ENCODE measurements around the gene TBL1XR1. TPM values are rescaled to one million over a fixed set of nuclear protein-coding genes. Genes with fewer than 3 reads are reported as not detected.
"Not testable (repeated sequence)": the region's sequence is repeated elsewhere in the genome, so short reads cannot be mapped to it uniquely, and the experiment has no call there.

Gene TBL1XR1
- total RNA-seq, 1 donor from 2014 or later = 164 TPM

DNA sequence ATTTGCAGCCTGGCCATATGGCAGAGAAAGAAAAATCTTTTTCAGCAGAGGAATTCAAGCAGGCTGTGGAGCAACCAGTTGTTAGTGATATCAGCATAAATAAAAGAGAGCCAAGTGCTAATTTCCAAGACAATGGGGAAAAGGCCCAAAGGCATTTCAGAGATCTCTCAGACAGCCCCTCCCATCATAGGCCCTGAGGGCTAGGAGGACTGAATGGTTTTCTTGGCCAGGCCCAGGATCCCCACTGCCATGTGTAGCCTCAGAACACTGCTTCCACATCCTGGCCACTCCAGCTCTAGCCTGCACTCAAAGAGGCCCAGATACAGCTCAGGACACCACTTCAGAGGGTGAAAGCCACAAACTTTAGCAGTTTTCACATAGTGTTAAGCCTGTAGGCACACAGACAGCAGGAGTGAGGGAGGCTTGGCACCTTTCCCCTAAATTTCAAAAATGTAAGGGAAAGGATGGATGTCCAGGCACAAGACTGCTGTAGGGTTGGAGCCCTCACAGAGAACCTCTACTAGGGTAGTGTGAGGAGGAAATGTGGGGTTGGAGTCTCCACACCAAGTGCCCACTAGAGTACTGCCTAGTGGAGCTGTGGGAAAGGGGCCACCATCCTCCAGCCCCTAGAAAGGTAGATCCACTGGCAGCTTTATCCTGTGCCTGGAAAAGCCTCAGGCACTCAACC lies 191.4 kb downstream of the TBL1XR1 start:
- intact Hi-C loops (cut with DNase I) = no loop called here
- DNase-seq (ENCODE audit: low spot score) = no peak

DNA sequence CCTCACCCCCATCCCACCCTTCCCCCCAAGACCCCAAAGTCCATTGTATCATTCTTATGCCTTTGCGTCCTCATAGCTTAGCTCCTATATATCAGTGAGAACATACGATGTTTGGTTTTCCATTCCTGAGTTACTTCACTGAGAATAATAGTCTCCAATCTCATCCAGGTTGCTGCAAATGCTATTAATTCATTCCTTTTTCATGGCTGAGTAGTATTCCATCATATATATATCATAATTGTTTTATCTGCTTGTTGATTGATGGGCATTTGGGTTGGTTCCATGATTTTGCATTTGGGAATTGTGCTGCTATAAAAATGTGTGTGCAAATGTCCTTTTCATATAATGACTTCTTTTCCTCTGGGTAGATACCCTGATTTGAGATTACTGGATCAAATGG lies 197.1 kb downstream of the TBL1XR1 start:
- DNase-seq (ENCODE audit: low spot score); intact Hi-C loops (cut with DNase I): not testable (repeated sequence)

DNA sequence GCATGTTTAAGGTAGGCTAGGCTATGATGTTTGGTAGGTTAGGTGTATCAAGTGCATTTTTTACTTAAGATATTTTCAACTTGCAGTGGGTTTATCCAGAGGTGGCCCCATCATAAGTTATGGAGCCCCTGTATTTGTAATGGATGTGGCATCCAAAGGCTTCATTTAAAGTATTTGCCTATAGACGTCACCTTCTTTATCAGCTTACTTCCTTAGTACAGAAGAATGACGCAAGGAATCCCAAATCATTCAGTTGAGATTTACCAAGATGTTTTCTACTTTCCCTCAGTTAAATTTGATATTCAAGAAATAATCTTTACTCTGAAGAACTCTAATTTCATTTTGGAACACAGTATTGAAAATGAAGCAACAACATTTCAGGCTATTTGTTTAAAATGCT lies 201.3 kb downstream of the TBL1XR1 start:
- intact Hi-C loops (cut with DNase I) = no loop called here
- DNase-seq (ENCODE audit: low spot score) = no peak

DNA sequence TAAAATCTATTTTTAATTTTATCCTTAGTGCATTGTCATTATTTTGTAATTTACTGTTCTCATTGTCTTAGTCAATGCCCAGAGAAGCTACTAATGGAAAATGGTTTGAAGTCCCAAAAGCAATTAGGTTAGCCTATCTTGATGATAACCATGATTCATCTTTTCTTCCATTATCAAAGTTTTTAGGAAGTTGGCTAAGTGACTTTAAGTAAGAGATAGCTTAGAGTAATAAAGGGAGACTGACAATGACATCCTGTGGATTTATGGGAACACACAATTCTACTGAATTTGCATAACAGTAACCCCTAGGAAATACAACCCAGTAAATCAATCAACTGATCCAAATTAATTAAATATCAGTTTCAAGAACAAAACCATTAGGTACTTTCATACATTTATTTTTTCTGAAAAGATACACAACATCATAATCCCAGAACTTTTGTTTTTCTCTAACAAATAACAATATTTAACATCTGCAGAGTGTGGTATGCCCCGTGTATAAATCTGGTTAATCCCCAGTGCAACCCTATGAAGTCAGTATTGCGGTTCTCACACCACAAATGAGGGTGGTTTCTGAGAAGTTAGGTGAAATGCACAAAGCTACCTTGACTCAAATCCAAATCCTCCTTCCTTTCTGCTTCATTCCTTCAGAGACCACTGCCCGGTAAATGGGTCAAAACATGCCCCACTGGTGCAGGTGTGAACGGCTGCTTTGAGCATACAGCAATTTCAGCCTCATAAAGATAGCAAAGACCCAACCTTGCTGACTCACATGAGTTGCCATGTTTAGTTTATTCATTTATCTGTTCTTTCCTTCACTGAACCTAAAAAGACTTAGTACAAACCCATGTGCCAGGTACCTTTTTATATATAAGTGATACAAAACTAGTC lies 202.1 kb downstream of the TBL1XR1 start:
- intact Hi-C loops (cut with DNase I) = no loop called here
- DNase-seq (ENCODE audit: low spot score) = no peak

DNA sequence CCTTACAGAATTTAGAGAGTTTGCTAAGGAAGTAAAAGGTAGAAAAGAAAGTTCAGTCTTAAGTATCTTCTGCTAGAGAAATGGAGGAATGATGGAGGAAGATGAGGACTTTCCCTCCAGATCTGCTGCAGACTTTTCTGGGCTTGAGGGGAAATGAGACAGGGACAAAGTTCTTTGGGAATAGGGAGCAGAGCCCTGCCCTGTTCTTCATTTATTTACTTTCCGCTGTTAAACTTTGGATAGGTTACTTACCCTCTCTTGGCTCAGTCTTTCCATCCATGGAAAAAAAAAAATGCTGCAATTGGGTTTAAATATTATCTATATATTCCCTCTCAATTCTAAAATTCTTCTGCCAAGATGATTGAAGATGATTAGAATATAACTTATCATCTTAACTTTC lies 202.9 kb downstream of the TBL1XR1 start:
- no peak for DNase-seq (ENCODE audit: low spot score)
- intact Hi-C loops (cut with DNase I) = no loop called here

DNA sequence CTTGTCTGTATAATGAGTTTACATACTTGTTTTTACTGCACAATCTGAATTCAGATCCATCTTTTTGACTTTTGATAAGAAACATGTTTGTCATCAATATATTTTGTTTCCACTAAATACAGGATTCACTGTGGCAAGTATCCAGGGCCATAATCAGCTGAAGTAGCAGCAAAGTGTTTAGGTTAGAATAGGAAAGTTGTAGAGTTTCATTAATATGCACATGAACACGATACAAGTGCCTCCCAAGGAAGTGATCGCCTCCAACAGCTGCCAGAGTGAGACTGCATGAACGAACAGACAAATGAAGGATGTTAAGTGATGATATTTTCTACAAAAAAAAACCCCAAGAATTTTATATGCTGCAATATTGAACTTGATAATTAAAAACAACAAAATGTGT lies 204.3 kb downstream of the TBL1XR1 start:
- no peak for DNase-seq (ENCODE audit: low spot score)
- intact Hi-C loops (cut with DNase I) = no loop called here

DNA sequence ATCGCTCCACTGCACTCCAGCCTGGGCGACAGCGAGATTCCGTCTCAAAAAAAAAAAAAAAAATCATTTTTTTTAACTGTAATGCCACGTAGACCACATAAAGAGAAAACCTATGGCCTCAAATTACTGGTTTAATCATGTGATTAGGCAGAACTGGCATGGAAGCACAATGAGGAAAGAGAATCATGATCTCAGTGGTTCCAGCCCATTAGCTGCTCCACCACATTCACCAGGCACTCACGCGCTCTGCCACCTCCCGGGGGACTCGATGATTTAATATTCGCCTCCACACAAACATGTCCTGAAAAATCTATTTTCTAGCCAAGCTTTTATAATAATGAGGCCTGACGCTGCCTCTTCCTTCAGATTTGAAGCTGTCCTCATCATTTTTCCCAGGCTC lies 204.7 kb downstream of the TBL1XR1 start:
- no peak for DNase-seq (ENCODE audit: low spot score)
- intact Hi-C loops (cut with DNase I) = no loop called here

DNA sequence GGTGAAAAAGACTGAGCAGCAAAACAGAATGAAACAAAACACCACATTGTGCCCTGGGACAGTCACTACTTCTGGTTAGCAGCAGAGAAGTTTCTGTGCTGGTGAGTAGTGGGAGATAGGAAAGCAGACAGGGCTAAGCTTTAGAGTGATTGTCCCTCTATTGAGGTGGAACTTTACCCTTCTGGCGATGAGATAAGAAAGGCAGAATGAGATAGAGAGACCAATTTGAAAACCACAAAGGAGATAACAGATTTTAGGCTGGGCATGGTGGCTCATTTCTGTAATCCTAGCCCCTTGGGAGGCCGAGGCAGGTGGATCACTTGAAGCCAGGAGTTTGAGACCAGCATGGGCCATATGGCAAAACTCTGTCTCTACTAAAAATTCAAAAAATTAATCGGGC lies 208.5 kb downstream of the TBL1XR1 start:
- intact Hi-C loops (cut with DNase I) = no loop called here

DNA sequence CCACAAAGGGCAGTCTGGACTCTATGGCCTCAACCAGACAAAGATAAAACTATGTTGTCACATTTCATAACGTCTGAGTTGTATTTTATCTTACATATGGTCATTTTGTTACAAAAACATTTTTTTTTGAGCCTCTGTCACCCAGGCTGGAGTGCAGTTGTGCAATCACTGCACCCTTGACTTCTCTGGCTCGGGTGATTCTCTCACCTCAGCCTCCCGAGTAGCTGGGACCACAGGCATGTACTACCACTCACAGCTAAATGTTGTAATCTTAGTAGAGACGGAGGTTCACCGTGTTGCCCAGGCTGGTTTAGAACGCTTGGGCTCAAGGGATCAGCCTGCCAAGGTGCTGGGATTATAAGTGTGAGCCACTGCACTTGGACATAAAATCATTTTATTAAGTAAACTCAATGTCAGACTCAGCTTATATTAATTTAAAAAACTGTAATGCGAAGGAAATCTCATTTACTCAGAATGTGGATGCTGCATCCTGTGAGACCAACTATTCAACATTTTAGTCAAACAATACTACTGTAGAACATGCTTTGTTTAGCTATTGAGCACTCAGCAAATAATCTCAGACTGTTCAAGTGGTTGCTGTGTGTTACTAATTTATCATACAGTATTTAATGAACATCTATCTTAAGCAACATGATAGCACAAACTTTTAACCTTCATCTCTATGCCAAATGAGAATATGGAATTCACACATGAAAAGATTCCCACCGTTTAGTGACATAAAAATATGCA lies 209.2 kb downstream of the TBL1XR1 start:
- DNase-seq (ENCODE audit: low spot score) = no peak
- intact Hi-C loops (cut with DNase I) = no loop called here

More for the DNA sequence above, 208.5 kb downstream of the TBL1XR1 start:
- no peak for DNase-seq (ENCODE audit: low spot score)

DNA sequence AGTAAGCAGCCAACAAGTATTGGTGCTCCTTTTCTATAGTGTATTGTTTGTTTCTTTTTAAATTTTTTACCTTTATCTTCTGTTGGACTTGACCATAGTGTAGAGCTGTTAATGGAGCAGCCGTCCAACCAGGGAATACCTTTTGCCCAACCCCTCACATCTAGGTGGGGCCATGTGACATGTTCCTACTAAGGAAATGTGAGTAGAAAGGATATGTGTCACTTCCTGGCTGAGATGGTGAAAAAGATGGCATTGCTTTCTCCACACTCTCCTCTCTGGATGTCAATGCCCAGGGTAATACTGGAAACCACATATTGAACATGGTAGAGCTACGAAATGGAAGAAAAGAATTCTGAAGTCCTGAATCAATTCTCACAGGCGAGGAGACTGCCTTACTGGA lies 218.8 kb downstream of the TBL1XR1 start:
- DNase-seq (ENCODE audit: low spot score) = no peak
- intact Hi-C loops (cut with DNase I) = no loop called here

DNA sequence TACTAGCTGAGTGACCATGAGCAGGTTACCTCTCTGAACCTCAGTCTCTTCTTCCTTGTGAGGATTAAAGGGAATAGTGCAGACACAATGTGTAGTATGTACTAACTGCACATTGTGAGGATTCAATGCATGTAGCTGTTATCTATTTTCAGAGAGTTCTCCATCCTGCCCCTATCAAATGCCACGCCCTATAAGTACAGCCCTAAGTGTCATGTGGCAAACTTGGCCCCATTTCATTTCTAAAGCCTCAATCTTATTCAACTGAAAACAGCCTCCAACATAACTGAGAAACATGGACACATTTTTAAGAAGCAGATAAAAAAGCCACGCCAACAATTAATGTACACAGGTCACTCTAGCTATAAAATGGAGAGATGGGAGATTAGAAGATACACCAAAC lies 220.0 kb downstream of the TBL1XR1 start:
- intact Hi-C loops (cut with DNase I) = no loop called here
- DNase-seq (ENCODE audit: low spot score) = no peak

DNA sequence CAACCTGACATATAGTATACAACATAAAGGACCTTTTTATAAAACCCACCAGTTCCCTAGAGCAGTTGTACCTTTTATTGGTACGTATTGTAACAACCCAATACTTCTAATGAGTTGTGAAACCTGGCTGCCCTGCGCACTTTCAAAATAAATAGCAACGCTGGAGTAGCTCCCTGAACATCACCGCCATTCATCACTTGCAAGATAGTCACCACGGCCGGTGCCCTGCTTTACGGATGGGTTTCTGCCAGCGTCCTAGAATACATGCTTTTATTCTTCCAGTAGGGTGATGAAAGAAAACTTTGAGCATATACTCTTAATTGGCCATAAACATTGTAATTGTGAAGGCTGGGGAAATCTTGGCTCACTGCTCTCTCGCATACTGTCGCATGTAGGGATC lies 220.7 kb downstream of the TBL1XR1 start:
- intact Hi-C loops (cut with DNase I) = no loop called here
- DNase-seq (ENCODE audit: low spot score) = no peak

DNA sequence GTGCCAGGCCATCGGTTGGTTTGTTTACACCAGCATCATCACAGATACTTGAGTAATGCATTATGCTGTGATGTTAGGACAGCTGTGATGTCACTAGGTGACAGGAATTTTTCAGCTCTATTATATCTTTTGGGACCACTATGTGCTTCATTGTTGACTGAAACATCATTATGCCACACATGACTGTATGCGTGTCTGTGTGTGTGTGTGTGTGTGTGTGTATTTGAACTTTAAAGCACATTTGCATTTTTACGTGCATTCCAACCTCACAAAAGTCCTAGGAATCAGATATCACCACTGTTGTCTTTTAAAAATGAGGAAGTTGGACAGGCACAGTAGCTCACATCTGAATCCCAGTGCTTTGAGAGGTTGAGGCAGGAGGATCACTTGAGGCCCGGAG lies 223.0 kb downstream of the TBL1XR1 start:
- no peak for DNase-seq (ENCODE audit: low spot score)
- intact Hi-C loops (cut with DNase I) = no loop called here

DNA sequence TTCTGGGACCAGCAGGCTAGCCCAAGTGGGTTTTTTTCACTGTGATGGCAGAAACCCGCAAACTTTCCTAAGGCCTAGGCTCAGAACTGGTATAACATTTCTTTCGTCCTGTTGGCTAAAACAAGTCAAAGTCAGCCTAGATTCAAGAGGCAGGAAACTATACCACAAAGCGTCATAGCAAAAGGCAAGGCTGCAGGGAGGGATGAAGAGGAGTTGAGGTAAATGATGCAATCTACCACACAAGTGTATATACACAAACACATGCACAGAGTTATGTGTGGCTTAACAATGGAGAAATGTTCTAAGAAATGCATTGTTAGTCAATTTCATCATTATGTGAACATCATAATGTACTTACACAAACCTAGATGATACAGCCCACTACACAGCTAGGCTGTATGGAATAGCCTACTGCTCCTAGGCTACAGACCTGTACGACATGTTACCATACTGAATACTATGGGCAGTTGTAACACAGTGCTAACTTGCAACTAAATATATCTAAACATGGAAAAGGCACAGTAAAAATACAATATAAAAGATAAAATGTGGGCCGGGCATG lies 225.6 kb downstream of the TBL1XR1 start:
- DNase-seq (ENCODE audit: low spot score) = no peak
- intact Hi-C loops (cut with DNase I) = no loop called here

DNA sequence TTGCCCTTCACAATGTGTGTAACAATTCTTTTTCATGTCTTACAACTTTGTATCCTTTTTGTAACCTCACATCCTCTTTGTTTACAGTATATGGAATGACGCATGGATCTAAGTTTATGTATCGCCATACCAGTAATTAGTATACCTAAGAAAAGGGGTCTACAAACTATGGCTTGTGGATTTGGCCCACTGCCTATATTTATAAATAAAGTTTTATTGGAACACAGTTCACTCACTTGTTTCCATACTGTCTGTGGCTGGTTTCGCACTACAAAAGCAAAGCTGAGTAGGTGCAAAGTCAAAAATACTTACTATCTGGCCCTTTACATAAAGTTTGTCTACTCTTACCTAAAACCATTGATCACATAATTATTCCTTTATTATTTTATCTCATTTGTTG lies 226.5 kb downstream of the TBL1XR1 start:
- DNase-seq (ENCODE audit: low spot score) = no peak
- intact Hi-C loops (cut with DNase I) = no loop called here

DNA sequence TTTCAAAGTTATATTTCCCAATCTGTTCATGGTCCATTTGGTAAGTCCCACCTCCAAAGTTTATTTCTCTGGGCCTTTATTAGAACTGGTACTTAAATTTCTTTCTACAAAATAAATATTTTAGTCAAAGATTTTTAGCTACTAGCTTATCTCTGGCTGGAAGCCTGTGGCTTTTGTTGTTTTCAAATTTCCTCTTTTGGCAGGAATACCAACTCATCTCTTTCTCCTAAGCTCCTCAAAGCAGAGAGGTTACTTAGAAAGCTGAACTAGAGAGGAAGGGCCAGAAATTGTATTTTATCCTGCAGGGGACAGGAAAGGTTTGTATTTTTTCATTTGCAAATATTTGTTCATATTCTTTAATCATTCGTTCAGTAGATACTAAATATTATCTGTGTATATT lies 227.8 kb downstream of the TBL1XR1 start:
- no peak for DNase-seq (ENCODE audit: low spot score)
- intact Hi-C loops (cut with DNase I) = no loop called here

Measured in cardiac septum (tissue), 1 donor.